ENCODE results near the gene PDF. TPM values are rescaled to one million over a fixed set of nuclear protein-coding genes. Genes with fewer than 3 reads are reported as not detected.
"Not testable (repeated sequence)": the region's sequence is repeated elsewhere in the genome, so short reads cannot be mapped to it uniquely, and the experiment has no call there.

The PDF gene
- polyA plus RNA-seq, 4 donors: 3.8 to 18.1 (median 8.6) TPM

- H3K4me3 ChIP-seq (ENCODE audit: low read depth in 1 of 3, low read length in 3 of 3): no peak overlapping the region
- no peaks in the 10 kb centered on the region for H3K9me3 ChIP-seq (ENCODE audit: control insufficient read depth in 2 of 2, insufficient read depth in 1 of 2, low read depth in 1 of 2, low read length in 1 of 2)
- no peaks in the 10 kb centered on the region for H3K27me3 ChIP-seq (ENCODE audit: control insufficient read depth in 3 of 3, insufficient read depth in 3 of 3, low read length in 3 of 3)
- H3K27ac ChIP-seq (ENCODE audit: low read depth in 1 of 3, low read length in 2 of 3): no peak overlapping the region
- WGBS, 3 donors: 85 to 94% (median 85%) methylated on average over 7 of the region's 7 CpGs
- H3K4me1 ChIP-seq (ENCODE audit: control insufficient read depth in 3 of 3, insufficient read depth in 2 of 3, low read depth in 1 of 3, low read length in 2 of 3): peaks cover 0 to 5% (median 0%) of the 10 kb centered on the region in 3 donors
- DNase-seq: no peak
- H3K36me3 ChIP-seq (ENCODE audit: control insufficient read depth in 3 of 3, insufficient read depth in 2 of 3, low read depth in 1 of 3, low read length in 3 of 3): peaks cover 9 to 68% (median 33%) of the 10 kb centered on the region in 3 donors
- no peak for FAIRE-seq
Observed at GRCh38 chr16:69367980-69368379, 37.6 kb upstream of the PDF start.

GRCh38 chr16:69366431-69366830 lies 36.0 kb upstream of the PDF start:
- peaks cover 9 to 72% (median 32%) of the 10 kb centered on the region in 3 donors for H3K36me3 ChIP-seq (ENCODE audit: control insufficient read depth in 3 of 3, insufficient read depth in 2 of 3, low read depth in 1 of 3, low read length in 3 of 3)
- H3K27ac ChIP-seq (ENCODE audit: low read depth in 1 of 3, low read length in 2 of 3): no peak overlapping the region
- 85 to 95% (median 92%) methylated on average over 7 of the region's 7 CpGs for WGBS, 3 donors
- no peaks in the 10 kb centered on the region for H3K4me1 ChIP-seq (ENCODE audit: control insufficient read depth in 3 of 3, insufficient read depth in 2 of 3, low read depth in 1 of 3, low read length in 2 of 3)
- FAIRE-seq (no peak), DNase-seq (no peak)
- no peaks in the 10 kb centered on the region for H3K27me3 ChIP-seq (ENCODE audit: control insufficient read depth in 3 of 3, insufficient read depth in 3 of 3, low read length in 3 of 3)
- H3K9me3 ChIP-seq (ENCODE audit: control insufficient read depth in 2 of 2, insufficient read depth in 1 of 2, low read depth in 1 of 2, low read length in 1 of 2): no peaks in the 10 kb centered on the region
- H3K4me3 ChIP-seq (ENCODE audit: low read depth in 1 of 3, low read length in 3 of 3): no peak overlapping the region

GRCh38 chr16:69365901-69366300 lies 35.5 kb upstream of the PDF start:
- DNase-seq (no peak), FAIRE-seq (no peak)
- H3K4me1 ChIP-seq (ENCODE audit: control insufficient read depth in 3 of 3, insufficient read depth in 2 of 3, low read depth in 1 of 3, low read length in 2 of 3): no peaks in the 10 kb centered on the region
- H3K27me3 ChIP-seq (ENCODE audit: control insufficient read depth in 3 of 3, insufficient read depth in 3 of 3, low read length in 3 of 3): no peaks in the 10 kb centered on the region
- H3K4me3 ChIP-seq (ENCODE audit: low read depth in 1 of 3, low read length in 3 of 3): no peak overlapping the region
- peaks cover 9 to 70% (median 32%) of the 10 kb centered on the region in 3 donors for H3K36me3 ChIP-seq (ENCODE audit: control insufficient read depth in 3 of 3, insufficient read depth in 2 of 3, low read depth in 1 of 3, low read length in 3 of 3)
- 77 to 91% (median 85%) methylated on average over 2 of the region's 2 CpGs for WGBS, 3 donors
- no peaks in the 10 kb centered on the region for H3K9me3 ChIP-seq (ENCODE audit: control insufficient read depth in 2 of 2, insufficient read depth in 1 of 2, low read depth in 1 of 2, low read length in 1 of 2)
- no peak overlapping the region for H3K27ac ChIP-seq (ENCODE audit: low read depth in 1 of 3, low read length in 2 of 3)

- Histone ChIP-seq H3K27ac (ENCODE audit: low read depth in 1 of 3, low read length in 2 of 3) (no peak overlapping the region), H3K4me1 (ENCODE audit: control insufficient read depth in 3 of 3, insufficient read depth in 2 of 3, low read depth in 1 of 3, low read length in 2 of 3) (no peaks in the 10 kb centered on the region), H3K9me3 (ENCODE audit: control insufficient read depth in 2 of 2, insufficient read depth in 1 of 2, low read depth in 1 of 2, low read length in 1 of 2) (no peaks in the 10 kb centered on the region), H3K36me3 (ENCODE audit: control insufficient read depth in 3 of 3, insufficient read depth in 2 of 3, low read depth in 1 of 3, low read length in 3 of 3) (peaks cover 14 to 76% (median 22%) of the 10 kb centered on the region in 3 donors), H3K4me3 (ENCODE audit: low read depth in 1 of 3, low read length in 3 of 3) (no peak overlapping the region), H3K27me3 (ENCODE audit: control insufficient read depth in 3 of 3, insufficient read depth in 3 of 3, low read length in 3 of 3) (no peaks in the 10 kb centered on the region)
- FAIRE-seq (no peak), DNase-seq (no peak)
- 94 to 96% (median 96%) methylated on average over 2 of the region's 2 CpGs for WGBS, 3 donors
Observed at GRCh38 chr16:69364088-69364487, 33.7 kb upstream of the PDF start.

GRCh38 chr16:69363281-69363717 lies 32.9 kb upstream of the PDF start:
- H3K27ac ChIP-seq (ENCODE audit: low read depth in 1 of 3, low read length in 2 of 3): no peak overlapping the region
- no peaks in the 10 kb centered on the region for H3K27me3 ChIP-seq (ENCODE audit: control insufficient read depth in 3 of 3, insufficient read depth in 3 of 3, low read length in 3 of 3)
- no peaks in the 10 kb centered on the region for H3K4me1 ChIP-seq (ENCODE audit: control insufficient read depth in 3 of 3, insufficient read depth in 2 of 3, low read depth in 1 of 3, low read length in 2 of 3)
- DNase-seq (peak in 1 of 2 donors; percentile 10), FAIRE-seq (no peak)
- H3K9me3 ChIP-seq (ENCODE audit: control insufficient read depth in 2 of 2, insufficient read depth in 1 of 2, low read depth in 1 of 2, low read length in 1 of 2): no peaks in the 10 kb centered on the region
- 87 to 93% (median 92%) methylated on average over 5 of the region's 5 CpGs for WGBS, 3 donors
- no peak overlapping the region for H3K4me3 ChIP-seq (ENCODE audit: low read depth in 1 of 3, low read length in 3 of 3)
- H3K36me3 ChIP-seq (ENCODE audit: control insufficient read depth in 3 of 3, insufficient read depth in 2 of 3, low read depth in 1 of 3, low read length in 3 of 3): peaks cover 14 to 71% (median 20%) of the 10 kb centered on the region in 3 donors

GRCh38 chr16:69360070-69360469 lies 29.7 kb upstream of the PDF start:
- WGBS, 3 donors: 82 to 93% (median 88%) methylated on average over 9 of the region's 9 CpGs
- not testable (repeated sequence) for H3K27ac ChIP-seq (ENCODE audit: low read depth in 1 of 3, low read length in 2 of 3); H3K9me3 ChIP-seq (ENCODE audit: control insufficient read depth in 2 of 2, insufficient read depth in 1 of 2, low read depth in 1 of 2, low read length in 1 of 2); FAIRE-seq; DNase-seq; H3K27me3 ChIP-seq (ENCODE audit: control insufficient read depth in 3 of 3, insufficient read depth in 3 of 3, low read length in 3 of 3); H3K4me3 ChIP-seq (ENCODE audit: low read depth in 1 of 3, low read length in 3 of 3); H3K4me1 ChIP-seq (ENCODE audit: control insufficient read depth in 3 of 3, insufficient read depth in 2 of 3, low read depth in 1 of 3, low read length in 2 of 3)
- peaks cover 9 to 54% (median 18%) of the 10 kb centered on the region in 3 donors for H3K36me3 ChIP-seq (ENCODE audit: control insufficient read depth in 3 of 3, insufficient read depth in 2 of 3, low read depth in 1 of 3, low read length in 3 of 3)

GRCh38 chr16:69351309-69352027 lies 21.1 kb upstream of the PDF start, which contains the start of gene TMED6:
TMED6 (minus strand) TSS chr16:69351786; CDS start chr16:69351753, 33 bp downstream.
- H3K4me3 ChIP-seq (ENCODE audit: low read depth in 1 of 3, low read length in 3 of 3): peak within 1 kb of the TSS in 2 of 3 donors; percentile 6 to 46
- WGBS, 3 donors: 19 to 64% (median 33%) methylated on average over 12 of the region's 12 CpGs
- H3K36me3 ChIP-seq (ENCODE audit: control insufficient read depth in 3 of 3, insufficient read depth in 2 of 3, low read depth in 1 of 3, low read length in 3 of 3): peaks cover 2 to 31% (median 8%) of the 10 kb centered on the region in 3 donors
- no peaks in the 10 kb centered on the region for H3K27me3 ChIP-seq (ENCODE audit: control insufficient read depth in 3 of 3, insufficient read depth in 3 of 3, low read length in 3 of 3)
- no peaks in the 10 kb centered on the region for H3K9me3 ChIP-seq (ENCODE audit: control insufficient read depth in 2 of 2, insufficient read depth in 1 of 2, low read depth in 1 of 2, low read length in 1 of 2)
- DNase-seq (peak; percentile 88 to 93), FAIRE-seq (no peak)
- peak within 1 kb of the TSS in 2 of 3 donors; percentile 26 to 72 for H3K27ac ChIP-seq (ENCODE audit: low read depth in 1 of 3, low read length in 2 of 3)
- peaks cover 0 to 13% (median 0%) of the 10 kb centered on the region in 3 donors for H3K4me1 ChIP-seq (ENCODE audit: control insufficient read depth in 3 of 3, insufficient read depth in 2 of 3, low read depth in 1 of 3, low read length in 2 of 3)

- no peaks in the 10 kb centered on the region for H3K9me3 ChIP-seq (ENCODE audit: control insufficient read depth in 2 of 2, insufficient read depth in 1 of 2, low read depth in 1 of 2, low read length in 1 of 2)
- DNase-seq (no peak), FAIRE-seq (no peak)
- H3K4me3 ChIP-seq (ENCODE audit: low read depth in 1 of 3, low read length in 3 of 3): peak overlapping the region in 1 of 3 donors; percentile 46
- 43 to 61% (median 54%) methylated on average over 6 of the region's 6 CpGs for WGBS, 3 donors
- H3K4me1 ChIP-seq (ENCODE audit: control insufficient read depth in 3 of 3, insufficient read depth in 2 of 3, low read depth in 1 of 3, low read length in 2 of 3): peaks cover 0 to 13% (median 0%) of the 10 kb centered on the region in 3 donors
- H3K27me3 ChIP-seq (ENCODE audit: control insufficient read depth in 3 of 3, insufficient read depth in 3 of 3, low read length in 3 of 3): no peaks in the 10 kb centered on the region
- H3K27ac ChIP-seq (ENCODE audit: low read depth in 1 of 3, low read length in 2 of 3): no peak overlapping the region
- peaks cover 2 to 30% (median 4%) of the 10 kb centered on the region in 3 donors for H3K36me3 ChIP-seq (ENCODE audit: control insufficient read depth in 3 of 3, insufficient read depth in 2 of 3, low read depth in 1 of 3, low read length in 3 of 3)
Observed at GRCh38 chr16:69350536-69351133, 20.2 kb upstream of the PDF start.

Measured in small intestine (tissue), 7 donors.